GM12891 (cell line): ENCODE measurements around the gene LY9.

ENCODE experiments used
- POLR2A ChIP-seq: IDR thresholded peaks from 2 replicates; pipeline ENCODE4 v1.6.1; 2011; ENCODE audit warnings: low read depth, low read length, control low read depth
- POLR2AphosphoS5 ChIP-seq: IDR thresholded peaks from 2 replicates; pipeline ENCODE4 v1.6.1; 2011; ENCODE audit warnings: low read depth, low read length, control low read depth

GRCh38 chr1:160800142-160800541 lies 4.2 kb downstream of the LY9 start:
- TF ChIP-seq POLR2AphosphoS5, result no peak
- TF ChIP-seq POLR2A, result no peak
